GM19238 (cell line): Measurements from ENCODE around the gene PRMT6.
"Not testable (repeated sequence)": the region's sequence is repeated elsewhere in the genome, so short reads cannot be mapped to it uniquely, and the experiment has no call there.

Experiments
- DNase-seq: peaks from one replicate; pipeline ENCODE4 v3.0.0; 2011; ENCODE audit warnings: low spot score; ENCODE audit not compliant: insufficient read length

PRMT6 gene

DNA sequence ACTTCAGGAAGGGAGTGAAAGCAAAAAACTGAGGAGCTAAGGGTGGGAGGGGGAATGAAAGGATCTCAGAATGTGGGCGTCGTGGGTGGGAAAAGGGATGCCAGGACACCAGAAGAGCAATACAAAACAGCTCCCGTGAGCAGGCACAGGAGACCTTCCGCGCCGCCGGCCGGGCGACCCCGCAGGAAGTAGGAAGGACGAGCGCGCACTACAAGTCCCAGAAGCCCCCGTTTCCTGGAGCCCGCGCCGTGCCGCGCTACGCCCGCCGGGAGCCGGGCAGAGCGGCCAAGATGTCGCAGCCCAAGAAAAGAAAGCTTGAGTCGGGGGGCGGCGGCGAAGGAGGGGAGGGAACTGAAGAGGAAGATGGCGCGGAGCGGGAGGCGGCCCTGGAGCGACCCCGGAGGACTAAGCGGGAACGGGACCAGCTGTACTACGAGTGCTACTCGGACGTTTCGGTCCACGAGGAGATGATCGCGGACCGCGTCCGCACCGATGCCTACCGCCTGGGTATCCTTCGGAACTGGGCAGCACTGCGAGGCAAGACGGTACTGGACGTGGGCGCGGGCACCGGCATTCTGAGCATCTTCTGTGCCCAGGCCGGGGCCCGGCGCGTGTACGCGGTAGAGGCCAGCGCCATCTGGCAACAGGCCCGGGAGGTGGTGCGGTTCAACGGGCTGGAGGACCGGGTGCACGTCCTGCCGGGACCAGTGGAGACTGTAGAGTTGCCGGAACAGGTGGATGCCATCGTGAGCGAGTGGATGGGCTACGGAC is at the start of gene PRMT6:
TSS of gene PRMT6 (plus strand) at position 249 of the 771 bp plus-strand sequence. CDS start at position 291, 42 bp downstream.
- DNase-seq = peak; percentile 72

- no peak for DNase-seq
Measured at GRCh38 chr1:107009281-107009680, 47.2 kb upstream of the PRMT6 start.

DNA sequence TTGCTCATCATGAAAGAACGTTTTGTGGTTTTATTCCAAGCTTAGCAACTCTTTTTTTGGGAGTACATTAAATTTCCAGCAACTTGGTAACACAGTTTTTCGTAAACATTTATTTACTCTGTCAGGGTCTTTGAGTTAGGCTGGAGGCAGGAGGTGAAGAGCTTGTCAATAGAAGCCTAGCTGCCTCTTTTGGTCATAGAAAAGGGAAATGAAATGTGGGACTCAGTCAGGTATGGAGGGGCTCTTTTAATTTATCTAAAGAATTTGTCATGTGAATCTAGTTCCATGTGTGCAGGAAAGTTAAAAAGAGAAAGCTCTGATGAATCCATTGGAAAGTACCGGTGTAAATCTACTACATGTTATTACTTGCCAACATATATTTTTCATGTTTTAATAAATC is 45.9 kb upstream of the PRMT6 start:
- DNase-seq = no peak

GRCh38 chr1:107016376-107016978 is 40.0 kb upstream of the PRMT6 start:
- no peak for DNase-seq

- DNase-seq = no peak
Measured at GRCh38 chr1:107018445-107018844, 38.0 kb upstream of the PRMT6 start.

GRCh38 chr1:107019166-107019565 is 37.3 kb upstream of the PRMT6 start:
- no peak for DNase-seq

DNA sequence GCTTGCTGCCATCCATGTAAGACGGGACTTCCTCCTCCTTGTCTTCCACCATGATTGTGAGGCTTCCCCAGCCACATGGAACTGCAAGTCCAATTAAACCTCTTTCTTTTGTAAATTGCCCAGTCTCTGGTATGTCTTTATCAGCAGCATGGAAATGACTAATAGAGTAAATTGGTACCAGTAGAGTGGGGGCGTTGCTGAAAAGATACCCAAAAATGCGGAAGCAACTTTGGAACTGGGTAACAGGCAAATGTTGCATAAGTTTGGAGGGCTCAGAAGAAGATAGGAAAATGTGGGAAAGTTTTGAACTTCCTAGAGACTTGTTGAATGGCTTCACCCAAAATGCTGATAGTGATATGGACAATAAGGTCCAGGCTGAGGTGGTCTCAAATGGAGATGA is 17.6 kb upstream of the PRMT6 start:
- not testable (repeated sequence) for DNase-seq

GRCh38 chr1:107044310-107045220 is 11.9 kb upstream of the PRMT6 start:
- DNase-seq = not testable (repeated sequence)

- DNase-seq = no peak
Measured at GRCh38 chr1:107047602-107048001, 8.9 kb upstream of the PRMT6 start.

GRCh38 chr1:107048241-107048640 is 8.2 kb upstream of the PRMT6 start:
- DNase-seq = no peak

- no peak for DNase-seq
Measured at GRCh38 chr1:107051266-107051665, 5.2 kb upstream of the PRMT6 start.

DNA sequence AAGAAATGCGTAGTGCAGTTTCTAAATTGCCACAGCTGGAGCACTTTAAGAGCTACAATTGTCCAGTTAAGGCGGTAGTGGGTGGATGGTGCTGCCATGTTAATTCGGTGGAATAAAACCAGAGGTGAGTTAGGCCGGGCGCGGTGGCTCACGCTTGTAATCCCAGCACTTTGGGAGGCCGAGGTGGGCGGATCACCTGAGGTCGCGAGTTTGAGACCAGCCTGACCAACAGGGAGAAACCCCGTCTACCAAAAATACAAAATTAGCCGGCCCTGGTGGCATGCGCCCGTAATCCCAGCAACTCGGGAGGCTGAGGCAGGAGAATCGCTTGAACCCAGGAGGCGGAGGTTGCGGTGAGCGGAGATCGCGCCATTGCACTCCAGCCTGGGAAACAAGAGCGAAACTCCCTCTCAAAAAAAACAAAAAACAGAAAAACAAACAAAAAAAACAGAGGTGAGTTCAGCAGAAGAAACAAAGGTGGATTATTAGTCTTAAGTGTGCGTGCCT is 502 bp upstream of the PRMT6 start:
- not testable (repeated sequence) for DNase-seq

GRCh38 chr1:107057197-107058133 is 991 bp downstream of the PRMT6 start:
- DNase-seq = peak; percentile 41

- DNase-seq = no peak
Measured at GRCh38 chr1:107058245-107059032, 2.0 kb downstream of the PRMT6 start.

GRCh38 chr1:107061886-107062285 is 5.4 kb downstream of the PRMT6 start:
- no peak for DNase-seq

- DNase-seq = no peak
Measured at GRCh38 chr1:107073493-107073892, 17.0 kb downstream of the PRMT6 start.

DNA sequence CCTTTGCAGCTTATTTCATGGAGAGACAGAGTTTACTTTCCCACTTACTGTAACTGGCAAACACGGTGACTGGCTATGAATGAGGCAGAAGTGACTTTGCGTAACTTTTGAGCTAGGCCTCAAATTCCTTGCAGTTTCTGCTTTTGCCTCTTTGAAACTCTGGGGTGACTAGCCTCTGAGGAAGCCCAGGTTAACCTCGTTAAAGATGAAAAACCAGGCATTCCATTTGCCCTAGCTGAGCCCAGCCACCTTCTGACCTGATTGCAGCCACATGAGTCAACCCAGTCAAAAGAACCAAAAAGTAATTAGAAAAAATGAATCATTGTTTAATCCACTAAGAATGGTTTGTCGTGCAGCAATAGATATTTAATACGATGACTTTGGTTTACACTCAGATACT is 20.4 kb downstream of the PRMT6 start:
- no peak for DNase-seq

GRCh38 chr1:107079249-107079648 is 22.8 kb downstream of the PRMT6 start:
- no peak for DNase-seq

- no peak for DNase-seq
Measured at GRCh38 chr1:107081102-107081501, 24.6 kb downstream of the PRMT6 start.

DNA sequence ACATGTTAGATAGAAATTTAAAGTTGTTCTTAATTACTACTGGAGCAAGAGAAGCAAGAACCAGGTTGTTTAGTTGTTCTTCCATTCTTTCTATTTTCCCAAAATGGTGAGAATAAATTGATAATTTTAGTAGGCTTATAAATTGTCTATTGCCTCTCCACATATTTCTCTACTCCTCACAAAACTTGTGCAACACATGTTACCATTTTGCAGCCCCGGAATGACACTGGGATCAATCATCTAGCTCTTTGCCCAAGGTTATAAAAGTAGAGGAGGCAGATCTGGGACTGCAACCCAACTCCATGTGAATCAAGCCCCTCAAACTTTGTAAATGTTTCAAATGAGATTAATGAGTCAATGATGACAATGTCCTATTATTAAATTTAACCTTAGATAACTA is 34.9 kb downstream of the PRMT6 start:
- DNase-seq = no peak
